Measurements from ENCODE around the gene CGRRF1.

DNA sequence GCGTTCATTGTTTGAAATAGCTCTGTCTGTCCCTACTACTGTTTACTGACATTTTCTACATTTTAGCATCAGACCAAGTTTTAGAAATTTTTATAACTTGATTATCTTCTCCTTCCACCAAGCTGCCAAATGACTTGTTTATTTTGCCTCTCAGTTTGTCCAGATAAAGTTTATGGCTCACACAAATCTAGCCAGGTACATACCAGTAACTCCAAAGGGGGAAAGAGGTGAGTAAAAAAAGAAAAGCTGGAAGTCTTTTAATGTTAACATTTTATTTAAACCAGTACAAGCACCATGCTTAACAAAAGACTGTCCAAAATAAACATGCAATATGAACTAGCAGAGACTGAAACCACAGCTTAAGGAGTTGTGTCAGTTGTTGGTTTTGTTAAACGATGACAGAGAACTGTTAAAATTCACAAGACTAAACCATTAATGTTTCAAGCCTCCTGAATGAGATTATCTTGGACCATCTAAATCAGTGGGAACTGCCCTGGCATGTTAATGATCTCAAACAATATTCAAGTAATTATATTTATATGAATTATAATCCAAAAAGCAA is 35.4 kb upstream of the CGRRF1 start:
- TF ChIP-seq, protein P1, sequence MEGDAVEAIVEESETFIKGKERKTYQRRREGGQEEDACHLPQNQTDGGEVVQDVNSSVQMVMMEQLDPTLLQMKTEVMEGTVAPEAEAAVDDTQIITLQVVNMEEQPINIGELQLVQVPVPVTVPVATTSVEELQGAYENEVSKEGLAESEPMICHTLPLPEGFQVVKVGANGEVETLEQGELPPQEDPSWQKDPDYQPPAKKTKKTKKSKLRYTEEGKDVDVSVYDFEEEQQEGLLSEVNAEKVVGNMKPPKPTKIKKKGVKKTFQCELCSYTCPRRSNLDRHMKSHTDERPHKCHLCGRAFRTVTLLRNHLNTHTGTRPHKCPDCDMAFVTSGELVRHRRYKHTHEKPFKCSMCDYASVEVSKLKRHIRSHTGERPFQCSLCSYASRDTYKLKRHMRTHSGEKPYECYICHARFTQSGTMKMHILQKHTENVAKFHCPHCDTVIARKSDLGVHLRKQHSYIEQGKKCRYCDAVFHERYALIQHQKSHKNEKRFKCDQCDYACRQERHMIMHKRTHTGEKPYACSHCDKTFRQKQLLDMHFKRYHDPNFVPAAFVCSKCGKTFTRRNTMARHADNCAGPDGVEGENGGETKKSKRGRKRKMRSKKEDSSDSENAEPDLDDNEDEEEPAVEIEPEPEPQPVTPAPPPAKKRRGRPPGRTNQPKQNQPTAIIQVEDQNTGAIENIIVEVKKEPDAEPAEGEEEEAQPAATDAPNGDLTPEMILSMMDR (IDR thresholded peaks at IDR 0.05): no peak
- no peak for TF ChIP-seq EP300 (IDR thresholded peaks at IDR 0.05)
- no peak for TF ChIP-seq POLR2A (IDR thresholded peaks at IDR 0.05)

All from ovary (tissue), 3 donors.